Measurements from ENCODE around the gene IFT80.
"Not testable (repeated sequence)": the region's sequence is repeated elsewhere in the genome, so short reads cannot be mapped to it uniquely, and the experiment has no call there.

Gene IFT80

DNA sequence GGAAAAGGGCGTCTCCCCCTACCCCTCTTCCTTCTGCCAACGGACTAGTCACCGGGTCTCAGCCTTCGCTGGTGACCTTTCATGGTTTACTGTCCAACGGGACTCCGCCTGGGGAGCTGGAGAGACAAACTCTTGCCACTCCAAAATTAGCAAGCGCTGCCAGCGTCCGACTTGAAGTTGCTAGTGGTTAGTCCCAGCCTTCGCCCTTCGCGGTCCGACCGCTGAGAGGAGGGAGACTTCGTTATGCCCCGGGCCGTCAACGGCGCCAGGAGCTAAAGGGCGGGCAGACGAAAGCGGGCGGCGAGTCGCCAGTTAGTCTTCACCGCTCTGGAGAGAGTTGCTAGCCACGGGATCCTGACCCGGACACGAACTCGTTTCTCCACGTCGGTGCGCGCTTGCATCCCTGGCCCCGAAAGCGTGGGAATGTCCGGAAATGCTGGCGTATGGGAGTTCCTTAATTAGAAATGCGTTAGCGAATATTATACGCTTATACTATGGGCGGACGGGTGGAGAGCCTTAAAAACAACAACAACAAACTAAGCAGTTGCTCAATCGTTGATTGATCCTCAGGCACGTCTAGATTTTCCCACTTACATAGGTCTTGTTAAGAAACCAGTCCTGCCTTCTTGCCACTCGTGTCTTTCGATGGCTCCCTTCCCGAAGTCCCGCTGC is 1.1 kb upstream of the IFT80 start:
- peak; percentile 27 for DNase-seq

GRCh38 chr3:160398820-160399124 is 253 bp downstream of the IFT80 start:
- DNase-seq: no peak

DNA sequence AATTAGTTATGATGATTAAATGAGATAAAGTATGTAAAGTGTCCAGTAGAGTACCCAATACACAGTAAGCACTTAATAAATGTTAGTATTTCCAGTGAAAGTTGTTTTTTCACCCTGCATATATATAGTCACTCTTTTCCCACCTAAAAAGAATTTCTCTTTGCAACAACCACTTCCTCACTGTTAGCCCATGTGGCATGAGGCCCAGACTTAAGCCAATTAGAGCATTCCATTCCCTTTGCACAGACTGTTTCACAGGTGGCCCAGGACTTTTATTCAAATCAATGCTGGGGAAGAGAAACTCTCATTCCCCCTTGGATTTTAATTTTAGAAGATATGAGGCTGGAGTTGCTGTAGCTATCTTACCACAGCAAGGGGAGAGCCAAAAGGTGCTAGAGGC is 3.7 kb downstream of the IFT80 start:
- no peak for DNase-seq

- no peak for DNase-seq
Measured at GRCh38 chr3:160394009-160394392, 5.0 kb downstream of the IFT80 start.

DNA sequence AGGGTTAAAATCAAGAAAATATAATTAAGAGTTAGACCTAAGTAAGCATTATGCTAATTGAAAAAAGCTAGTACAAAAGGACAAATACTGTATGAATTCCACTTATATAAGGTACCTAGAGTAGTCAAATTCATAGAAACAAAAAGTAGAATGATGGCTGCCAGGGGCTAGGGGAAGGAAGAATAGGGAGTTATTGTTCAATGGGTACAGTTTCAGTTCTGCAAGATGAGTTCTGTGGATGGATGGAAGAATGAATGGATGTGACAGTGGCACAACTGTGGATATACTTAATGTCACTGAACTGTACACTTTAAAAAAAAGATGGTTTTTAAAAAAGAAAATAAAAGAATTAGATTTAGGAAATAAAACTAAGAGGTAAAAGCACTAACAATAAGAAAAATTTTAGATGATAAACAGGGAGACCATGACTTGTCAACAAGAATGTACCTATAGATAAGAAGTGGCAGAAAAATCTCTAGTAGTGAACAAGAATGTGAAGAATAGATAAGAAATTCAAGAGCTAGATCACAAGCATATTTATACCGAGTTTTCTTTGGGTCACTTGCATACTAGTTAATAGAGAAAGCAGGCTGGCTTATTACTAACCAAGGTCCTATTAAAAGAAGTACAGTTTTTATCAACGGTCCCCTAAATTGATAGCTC is 5.5 kb downstream of the IFT80 start:
- no peak for DNase-seq

GRCh38 chr3:160392798-160393197 is 6.2 kb downstream of the IFT80 start:
- DNase-seq: no peak

- DNase-seq: no peak
Measured at GRCh38 chr3:160390565-160391138, 8.4 kb downstream of the IFT80 start.

DNA sequence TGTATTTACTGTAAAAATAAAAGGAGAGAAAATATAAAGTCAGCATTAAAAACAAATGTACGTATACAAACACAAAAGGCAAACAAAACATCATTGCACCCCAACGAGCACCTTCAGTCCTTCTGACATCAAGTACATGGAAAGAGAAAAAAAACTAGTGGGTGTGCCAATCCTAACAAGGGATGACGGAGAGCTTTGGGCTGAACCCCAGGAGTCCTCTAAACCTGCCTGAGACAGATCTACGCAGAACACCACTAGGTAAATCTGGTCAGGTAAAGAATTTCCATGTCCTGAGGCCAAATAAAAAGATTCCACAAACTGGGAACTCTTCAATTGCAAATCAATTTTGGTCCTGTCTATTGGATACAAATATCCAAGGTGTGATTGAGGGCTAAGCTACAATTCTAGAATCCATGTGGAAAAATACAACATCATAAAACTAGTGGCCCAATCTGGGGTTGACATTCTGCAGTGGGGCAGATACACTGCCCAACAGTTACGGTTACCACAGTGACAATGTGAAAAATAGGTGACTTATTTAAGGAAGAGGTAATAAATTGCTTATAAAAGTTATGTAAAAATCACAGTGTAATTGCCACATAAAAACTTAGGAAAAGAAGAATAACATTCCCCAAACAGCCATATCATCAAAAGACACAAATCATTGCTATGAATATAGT is 14.2 kb downstream of the IFT80 start:
- no peak for DNase-seq

DNA sequence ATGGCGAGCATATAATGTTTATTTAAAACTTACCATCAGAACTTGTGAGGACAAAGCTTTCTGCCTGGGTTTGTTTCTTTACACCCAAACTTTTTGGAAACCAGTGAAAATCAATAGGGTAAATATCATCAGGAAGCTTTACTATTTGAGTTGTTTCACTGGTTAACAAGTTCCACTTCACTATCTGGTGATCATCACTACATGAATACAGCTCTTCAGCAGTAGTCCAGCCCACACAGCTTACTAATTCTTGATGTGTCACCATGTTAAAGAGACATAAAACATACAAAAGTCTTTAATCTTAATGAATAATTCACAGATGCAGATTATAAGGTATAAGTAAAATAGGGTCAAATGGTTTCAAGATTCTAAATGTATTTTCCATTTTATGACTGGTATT is 17.6 kb downstream of the IFT80 start:
- no peak for DNase-seq

GRCh38 chr3:160379628-160380214 is 19.3 kb downstream of the IFT80 start:
- DNase-seq: no peak

DNA sequence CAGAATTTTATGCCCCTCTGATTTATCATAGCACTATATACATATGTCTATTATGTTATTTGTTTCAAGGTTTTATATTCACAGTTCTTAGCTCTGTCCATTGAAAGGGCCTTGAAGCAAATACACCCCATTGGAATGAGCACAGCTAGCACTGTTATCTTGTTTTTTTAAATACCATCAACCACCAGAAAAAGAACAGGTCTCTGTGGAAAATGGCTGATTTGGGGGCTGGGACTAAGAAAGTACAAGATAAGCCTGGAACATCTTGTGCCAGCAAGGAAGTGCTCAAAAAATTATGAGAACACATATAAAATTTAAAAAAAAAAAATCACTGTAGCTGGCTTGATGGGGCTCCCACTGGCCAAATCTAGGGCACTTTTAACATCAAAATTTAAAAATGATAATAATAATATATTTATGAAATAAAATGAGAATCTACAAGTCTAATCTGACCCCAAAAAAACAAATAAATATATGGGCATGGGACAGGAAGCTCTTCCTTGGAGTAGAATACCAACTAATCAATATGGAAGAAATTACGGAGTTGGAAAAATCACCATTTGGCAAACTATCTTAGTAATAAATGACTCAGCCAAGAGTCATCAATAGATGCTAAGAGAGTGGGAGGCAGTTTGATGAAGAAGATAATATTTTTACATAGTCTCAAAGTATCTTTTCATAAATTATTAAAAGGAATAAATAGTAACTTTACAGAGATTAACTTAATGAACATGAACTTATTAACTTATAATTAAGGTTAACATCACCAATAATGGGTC is 20.5 kb downstream of the IFT80 start:
- DNase-seq: no peak

GRCh38 chr3:160376681-160377080 is 22.3 kb downstream of the IFT80 start:
- no peak for DNase-seq

DNA sequence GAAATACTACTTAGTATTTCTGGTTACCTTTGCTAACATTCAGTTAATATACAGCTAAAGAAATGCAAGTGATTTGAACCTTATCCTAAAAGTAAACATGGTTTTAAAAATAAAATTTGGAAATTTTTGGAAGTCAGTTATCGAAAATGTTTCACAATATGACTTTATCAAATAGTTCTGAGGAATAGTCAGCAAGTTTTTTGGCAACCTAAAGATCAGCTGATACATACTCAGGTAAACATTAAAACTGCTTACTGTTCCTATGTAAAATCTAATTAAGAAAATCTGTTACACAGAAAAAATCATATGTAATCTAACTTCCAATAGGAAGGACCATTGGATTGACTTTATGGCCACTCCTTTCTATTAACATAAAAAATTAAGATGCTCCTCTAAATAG is 24.1 kb downstream of the IFT80 start:
- no peak for DNase-seq

DNA sequence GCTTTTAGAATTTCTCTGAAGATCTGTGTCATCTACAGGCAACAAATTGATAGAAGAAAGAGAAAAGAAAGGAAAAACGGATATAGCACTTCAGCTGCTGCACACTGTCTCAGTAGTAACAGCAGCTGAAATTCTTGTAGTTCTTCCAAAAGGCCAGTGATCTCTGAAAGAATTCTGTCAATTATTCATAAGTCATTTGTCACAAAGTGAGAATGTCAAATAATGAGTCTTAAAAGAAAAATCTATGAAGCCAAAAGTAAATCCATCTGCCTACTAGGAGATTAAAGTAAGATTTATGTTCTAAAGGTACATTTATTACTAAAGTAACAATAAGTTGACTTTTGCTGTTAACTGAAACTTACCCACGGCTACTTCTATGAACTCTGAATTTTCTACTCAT is 24.6 kb downstream of the IFT80 start:
- no peak for DNase-seq

DNA sequence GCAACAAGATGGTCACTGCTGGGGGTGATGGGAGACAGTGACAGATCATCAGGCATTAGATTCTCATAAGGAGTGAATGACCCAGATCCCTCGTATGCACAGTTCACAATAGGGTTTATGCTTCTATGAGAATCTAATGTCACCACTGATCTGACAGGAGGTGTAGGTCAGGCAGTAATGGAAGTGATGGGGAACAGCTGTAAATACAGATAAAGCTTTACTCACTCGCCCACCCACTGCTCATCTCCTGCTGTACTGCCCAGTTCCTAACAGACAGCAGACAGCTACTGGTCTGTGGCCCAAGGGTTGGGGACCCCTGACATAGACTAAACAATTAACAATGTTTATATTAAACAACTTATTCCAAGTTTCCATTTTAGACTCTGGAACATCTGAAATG is 25.4 kb downstream of the IFT80 start:
- DNase-seq: no peak

DNA sequence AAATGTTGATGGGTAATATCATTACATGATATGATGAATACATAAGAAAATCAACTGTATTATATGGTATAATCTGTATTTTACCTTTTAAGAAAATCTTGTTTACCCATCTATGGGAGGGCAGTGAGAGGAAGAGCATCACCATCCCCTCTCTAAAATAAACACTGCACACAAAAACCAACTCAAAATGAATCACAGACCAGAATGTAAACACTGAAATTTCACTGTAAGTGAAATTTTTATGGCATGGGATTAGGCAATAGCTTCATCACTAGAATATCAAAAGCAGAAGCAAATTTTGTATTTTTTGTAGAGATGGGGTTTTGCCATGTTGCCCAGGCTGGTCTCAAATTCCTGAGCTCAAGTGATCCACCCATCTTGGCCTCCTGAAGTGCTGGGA is 26.2 kb downstream of the IFT80 start:
- no peak for DNase-seq

GRCh38 chr3:160370987-160371857 is 27.8 kb downstream of the IFT80 start:
- no peak for DNase-seq

DNA sequence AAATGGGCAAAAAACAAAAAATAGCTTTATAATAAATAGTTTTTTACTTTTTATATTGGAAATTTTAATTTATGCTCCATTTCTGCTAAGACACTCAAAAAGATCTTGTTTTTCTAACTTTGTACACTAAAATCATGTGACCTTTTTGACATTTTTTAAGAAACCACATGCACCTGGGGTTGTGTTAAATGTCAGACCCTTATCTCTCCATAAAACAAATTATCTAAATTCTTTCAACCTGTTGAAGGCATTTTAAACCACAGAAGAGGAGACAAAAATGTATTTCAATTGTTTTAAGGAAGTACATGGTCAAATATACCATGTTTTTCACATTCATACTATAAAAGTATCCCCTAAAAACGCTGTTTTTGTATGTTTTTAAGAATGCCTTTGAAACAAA is 29.2 kb downstream of the IFT80 start:
- DNase-seq: no peak

DNA sequence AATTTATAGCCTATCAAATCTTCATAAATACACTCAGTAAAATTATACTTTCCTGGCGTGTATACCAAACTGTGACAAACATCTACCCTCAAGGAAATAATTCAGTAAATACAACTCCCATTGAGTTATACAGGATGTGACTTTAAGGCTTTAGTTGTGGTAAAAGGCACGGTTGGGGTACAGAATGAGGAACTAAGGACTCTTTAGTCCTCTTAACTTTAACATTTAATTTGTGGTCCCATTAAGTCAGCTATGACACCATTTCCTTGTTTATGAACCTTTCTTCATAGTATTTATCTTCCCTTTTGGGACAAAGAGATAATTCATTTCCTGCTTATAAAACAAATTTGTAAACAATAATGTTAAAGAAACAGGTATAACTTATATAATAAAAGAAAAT is 30.2 kb downstream of the IFT80 start:
- no peak for DNase-seq

GRCh38 chr3:160365869-160366522 is 33.0 kb downstream of the IFT80 start:
- no peak for DNase-seq

GRCh38 chr3:160362896-160363295 is 36.1 kb downstream of the IFT80 start:
- not testable (repeated sequence) for DNase-seq

All from activated CD8-positive, alpha-beta memory T cell treated with anti-CD3 and anti-CD28 coated beads, Interleukin-2, amount 50 U/mL, for 4 hours (primary cell).